LNCaP clone FGC (cell line): ENCODE data around the gene PPM1L.

Experiments used
- DNase-seq: peaks from one replicate; pipeline ENCODE4 v3.0.0-alpha.2; 2011; ENCODE audit warnings: low read depth
- H3K4me3 ChIP-seq: 2 replicates; pipeline ENCODE4 v1.5.1; 2011; ENCODE audit warnings: mild to moderate bottlenecking, low read depth, low read length, control low read depth
- CTCF ChIP-seq: IDR thresholded peaks from 2 replicates; pipeline ENCODE4 v1.5.1; 2012; ENCODE audit warnings: mild to moderate bottlenecking; ENCODE audit not compliant: control insufficient read depth, insufficient read depth; ENCODE audit errors: extremely low read depth

PPM1L gene

GRCh38 chr3:160857476-160858119, 101.6 kb downstream of the PPM1L start:
- no peak for TF ChIP-seq CTCF
- no peak overlapping the region for H3K4me3 ChIP-seq
- DNase-seq, result no peak

GRCh38 chr3:160860346-160860745, 104.3 kb downstream of the PPM1L start:
- no peak for TF ChIP-seq CTCF
- H3K4me3 ChIP-seq, result no peak overlapping the region
- DNase-seq, result no peak

- peak; percentile 32 for DNase-seq
- no peak overlapping the region for H3K4me3 ChIP-seq
- no peak for TF ChIP-seq CTCF
Observed at GRCh38 chr3:160869825-160870224, 113.8 kb downstream of the PPM1L start.

GRCh38 chr3:160870327-160870726, 114.3 kb downstream of the PPM1L start:
- no peak overlapping the region for H3K4me3 ChIP-seq
- no peak for TF ChIP-seq CTCF
- no peak for DNase-seq

- no peak for TF ChIP-seq CTCF
- no peak for DNase-seq
- no peak overlapping the region for H3K4me3 ChIP-seq
Observed at GRCh38 chr3:160874736-160875135, 118.7 kb downstream of the PPM1L start.

- DNase-seq, result no peak
- H3K4me3 ChIP-seq, result no peak overlapping the region
- TF ChIP-seq CTCF, result no peak
Observed at GRCh38 chr3:160876643-160877042, 120.6 kb downstream of the PPM1L start.

- DNase-seq, result no peak
Observed at GRCh38 chr3:160879859-160880258, 123.8 kb downstream of the PPM1L start.

More at GRCh38 chr3:160879859-160880258, 123.8 kb downstream of the PPM1L start:
- H3K4me3 ChIP-seq, result no peak overlapping the region
- no peak for TF ChIP-seq CTCF
